Measurements from ENCODE around the gene CSNK1G1. TPM values are rescaled to one million over a fixed set of nuclear protein-coding genes. Genes with fewer than 3 reads are reported as not detected.

The CSNK1G1 gene
- total RNA-seq, 1 donor from 2014 or later = 12.8 TPM

GRCh38 chr15:64164436-64164835 is 191.5 kb downstream of the CSNK1G1 start:
- H3K36me3 ChIP-seq = peaks cover 0 to 21% of the 10 kb centered on the region in 2 donors
- peaks cover 29% of the 10 kb centered on the region for H3K4me1 ChIP-seq
- H3K4me3 ChIP-seq = no peak overlapping the region
- no peak for DNase-seq (ENCODE audit: extremely low spot score in 2 of 2)
- no peak overlapping the region for H3K27ac ChIP-seq
- TF ChIP-seq POLR2A (IDR thresholded peaks at IDR 0.05) = no peak
- no peak for TF ChIP-seq POLR2AphosphoS5 (IDR thresholded peaks at IDR 0.05; ENCODE audit: insufficient read depth in 1 of 2, low read depth in 1 of 2)
- TF ChIP-seq CTCF (IDR thresholded peaks at IDR 0.05) = no peak
- no peaks in the 10 kb centered on the region for H3K27me3 ChIP-seq
- intact Hi-C loops (cut with DNase I) = loop anchor here (10.0 kb wide), 1 partner anchor 190 kb away; the partner anchor contains the start of gene CSNK1G1
- H3K9me3 ChIP-seq = no peaks in the 10 kb centered on the region

- Histone ChIP-seq H3K27me3 (no peaks in the 10 kb centered on the region), H3K27ac (peak overlapping the region; percentile 74), H3K36me3 (peaks cover 0 to 28% of the 10 kb centered on the region in 2 donors), H3K4me3 (peak overlapping the region; percentile 34 to 75), H3K4me1 (peaks cover 35% of the 10 kb centered on the region), H3K9me3 (no peaks in the 10 kb centered on the region)
- TF ChIP-seq CTCF (IDR thresholded peaks at IDR 0.05) = no peak
- no peak for TF ChIP-seq POLR2A (IDR thresholded peaks at IDR 0.05)
- TF ChIP-seq POLR2AphosphoS5 (IDR thresholded peaks at IDR 0.05; ENCODE audit: insufficient read depth in 1 of 2, low read depth in 1 of 2) = no peak
- intact Hi-C loops (cut with DNase I) = loop anchor here (10.0 kb wide), 1 partner anchor 191 kb away; the partner anchor contains the start of gene CSNK1G1
- DNase-seq (ENCODE audit: extremely low spot score in 2 of 2) = no peak
Measured at GRCh38 chr15:64163659-64164362, 192.2 kb downstream of the CSNK1G1 start.

- Histone ChIP-seq H3K36me3 (peaks cover 0 to 35% of the 10 kb centered on the region in 2 donors), H3K4me1 (peaks cover 42% of the 10 kb centered on the region), H3K27me3 (no peaks in the 10 kb centered on the region), H3K4me3 (peak within 1 kb of the TSS; percentile 75 to 78), H3K9me3 (no peaks in the 10 kb centered on the region), H3K27ac (peak within 1 kb of the TSS; percentile 74)
- intact Hi-C loops (cut with DNase I) = loop anchor here (10.0 kb wide), 1 partner anchor 192 kb away; the partner anchor contains the start of gene CSNK1G1
- peak in 1 of 2 donors; percentile 97 for DNase-seq (ENCODE audit: extremely low spot score in 2 of 2)
- peak; percentile 83 to 90 for TF ChIP-seq POLR2AphosphoS5 (IDR thresholded peaks at IDR 0.05; ENCODE audit: insufficient read depth in 1 of 2, low read depth in 1 of 2)
- peak in 2 of 3 experiments; percentile 12 to 17 for TF ChIP-seq CTCF (IDR thresholded peaks at IDR 0.05)
- TF ChIP-seq POLR2A (IDR thresholded peaks at IDR 0.05) = peak in 1 of 2 donors; percentile 69
Measured at GRCh38 chr15:64162869-64163658, 192.9 kb downstream of the CSNK1G1 start, which contains the start of gene PPIB. Gene PPIB, minus strand, starts transcription at chr15:64163022. Its CDS starts 36 bp downstream, at chr15:64162986.

- no peak for DNase-seq (ENCODE audit: extremely low spot score in 2 of 2)
- Histone ChIP-seq H3K36me3 (peaks cover 0 to 41% of the 10 kb centered on the region in 2 donors), H3K4me3 (peak overlapping the region; percentile 75 to 78), H3K4me1 (peaks cover 42% of the 10 kb centered on the region), H3K9me3 (no peaks in the 10 kb centered on the region), H3K27ac (peak overlapping the region; percentile 73), H3K27me3 (no peaks in the 10 kb centered on the region)
- intact Hi-C loops (cut with DNase I) = loop anchor here (10.0 kb wide), 1 partner anchor 192 kb away; the partner anchor contains the start of gene CSNK1G1
- TF ChIP-seq CTCF (IDR thresholded peaks at IDR 0.05) (no peak), POLR2A (IDR thresholded peaks at IDR 0.05) (no peak), POLR2AphosphoS5 (IDR thresholded peaks at IDR 0.05; ENCODE audit: insufficient read depth in 1 of 2, low read depth in 1 of 2) (no peak)
Measured at GRCh38 chr15:64162478-64162868, 193.5 kb downstream of the CSNK1G1 start.
